Mucosa of descending colon (tissue), 3 donors: Measurements from ENCODE around the gene STAB1. TPM values are rescaled to one million over a fixed set of nuclear protein-coding genes. Genes with fewer than 3 reads are reported as not detected.

Experiments
- ATAC-seq: fragments of 200-7000 bp; cut with Tn5 transposase; one replicate; pipeline ENCODE4 v1.9.1; 2020; ENCODE audit warnings: mild to moderate bottlenecking, moderate library complexity
- DNase-seq, 3 donors: peaks; one replicate each; pipeline ENCODE4 v3.0.0-alpha.2; 2020
- H3K36me3 ChIP-seq: fragments of 200-600 bp; one replicate; pipeline ENCODE4 v1.8.0; 2021; ENCODE audit warnings: low read depth, mild to moderate bottlenecking
- H3K4me1 ChIP-seq: fragments of 200-600 bp; one replicate; pipeline ENCODE4 v1.8.0; 2021; ENCODE audit warnings: low read depth, mild to moderate bottlenecking
- H3K4me3 ChIP-seq: fragments of 200-600 bp; one replicate; pipeline ENCODE4 v1.8.0; 2021; ENCODE audit warnings: mild to moderate bottlenecking
- H3K9me3 ChIP-seq: fragments of 200-600 bp; one replicate; pipeline ENCODE4 v1.8.0; 2021; ENCODE audit warnings: mild to moderate bottlenecking
- CTCF ChIP-seq: fragments of 200-600 bp; IDR thresholded peaks from one replicate; pipeline ENCODE4 v1.8.0; 2022; ENCODE audit warnings: antibody characterized with exemption, mild to moderate bottlenecking
- intact Hi-C, 2 donors: fragments of 100-400 bp; cut with DNase I in 1 of 2; cut with micrococcal nuclease in 1 of 2; formaldehyde crosslinking; loops; one replicate each; pipeline versions ENCODE4 v1.11.0 to v1.11.1; 2022; cut with DNase I, micrococcal nuclease
- total RNA-seq, 3 donors: library from RNA; stranded (reverse); fragmentation: NEBNext Ultra II Directional in 2 of 3; extraction: Animal tissue kit (Norgen Biotek cat#: 25700) in 2 of 3; gene quantifications; one replicate each; pipeline versions ENCODE4 v1.2.1 to v1.2.4, GENCODE V29; 2021 to 2023
- donor health status: DM: no; HTN: no; CAD: no; lungs with moderate emphysema.
- donor health status: DM: no; HTN: no; CAD: no.
- donor health status: DM: no; HTN: yes; CAD: no.

Gene STAB1
- total RNA-seq, 3 donors from 2014 or later = 51.7 to 187 (median 145) TPM

DNA sequence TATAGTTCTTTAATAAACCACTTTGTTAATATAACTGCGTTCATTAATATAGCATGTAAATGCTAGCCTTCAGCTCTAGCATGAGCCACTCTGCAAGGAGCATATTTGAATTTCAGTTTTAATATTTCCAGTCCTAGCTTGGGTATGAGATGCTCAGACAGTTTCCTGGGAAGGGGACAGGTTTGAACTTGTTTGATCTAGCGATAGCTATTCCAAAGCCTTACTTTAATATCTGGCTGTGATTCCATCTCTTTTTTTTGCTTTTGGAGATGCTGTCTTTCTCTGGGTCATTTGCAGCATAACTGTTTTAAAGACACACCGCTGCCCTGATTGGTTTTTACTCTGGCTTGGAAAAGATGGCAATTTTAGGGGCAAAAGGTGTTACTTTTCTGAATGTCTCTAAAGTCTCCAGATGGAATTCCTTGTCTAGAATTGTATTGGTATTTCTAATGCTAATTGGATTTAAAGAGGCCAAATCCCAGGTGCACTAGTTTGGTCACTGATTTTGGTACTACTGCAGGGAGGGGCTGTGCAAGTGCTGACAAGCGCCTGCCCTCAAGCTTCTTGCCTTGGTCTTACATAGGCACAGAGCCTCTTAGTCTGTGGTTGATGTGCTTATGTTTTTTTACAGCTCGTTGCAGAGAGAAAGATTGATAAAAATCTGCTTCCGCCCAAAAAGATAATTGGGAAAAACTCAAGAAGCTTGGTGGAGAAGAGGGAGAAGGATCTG, 36.9 kb upstream of the STAB1 start:
- ATAC-seq (no peak), DNase-seq (no peak)
- Histone ChIP-seq H3K4me3 (no peak overlapping the region), H3K36me3 (no peaks in the 10 kb centered on the region), H3K9me3 (no peaks in the 10 kb centered on the region), H3K4me1 (peaks cover 11% of the 10 kb centered on the region)
- no peak for TF ChIP-seq CTCF
- intact Hi-C loops = no loop called here

GRCh38 chr3:52458770-52459545, 36.2 kb upstream of the STAB1 start:
- peaks cover 11% of the 10 kb centered on the region for H3K4me1 ChIP-seq
- no peak for DNase-seq
- intact Hi-C loops = no loop called here
- no peak for ATAC-seq
- no peak overlapping the region for H3K4me3 ChIP-seq
- no peaks in the 10 kb centered on the region for H3K9me3 ChIP-seq
- H3K36me3 ChIP-seq = no peaks in the 10 kb centered on the region
- no peak for TF ChIP-seq CTCF

GRCh38 chr3:52461874-52462273, 33.3 kb upstream of the STAB1 start:
- DNase-seq = no peak
- ATAC-seq = no peak
- Histone ChIP-seq H3K9me3 (no peaks in the 10 kb centered on the region), H3K4me3 (no peak overlapping the region), H3K36me3 (no peaks in the 10 kb centered on the region), H3K4me1 (no peaks in the 10 kb centered on the region)
- TF ChIP-seq CTCF = no peak
- intact Hi-C loops = no loop called here

- no peak overlapping the region for H3K4me3 ChIP-seq
- no peaks in the 10 kb centered on the region for H3K9me3 ChIP-seq
- no peak for TF ChIP-seq CTCF
- intact Hi-C loops = no loop called here
- no peak for ATAC-seq
- no peaks in the 10 kb centered on the region for H3K36me3 ChIP-seq
- no peaks in the 10 kb centered on the region for H3K4me1 ChIP-seq
- DNase-seq = no peak
Measured at GRCh38 chr3:52463416-52463815, 31.7 kb upstream of the STAB1 start.

- intact Hi-C loops = no loop called here
- H3K4me1 ChIP-seq = no peaks in the 10 kb centered on the region
- no peak for DNase-seq
- H3K36me3 ChIP-seq = no peaks in the 10 kb centered on the region
- no peak overlapping the region for H3K4me3 ChIP-seq
- ATAC-seq = no peak
- TF ChIP-seq CTCF = no peak
- no peaks in the 10 kb centered on the region for H3K9me3 ChIP-seq
Measured at GRCh38 chr3:52468336-52468735, 26.8 kb upstream of the STAB1 start.
